Hepatocyte (in vitro differentiated cells): ENCODE data around the gene CCDC174.

Source experiments
- CTCF ChIP-seq: fragments of 200-600 bp; sonication (generic); IDR thresholded peaks from 2 replicates; pipeline ENCODE4 v1.5.1; 2016; ENCODE audit warnings: antibody characterized with exemption, mild to moderate bottlenecking; ENCODE audit not compliant: poor library complexity
- EZH2 ChIP-seq: fragments of 200-600 bp; sonication (generic); IDR thresholded peaks from 2 replicates; pipeline ENCODE4 v1.6.1; 2016; ENCODE audit warnings: antibody characterized with exemption, mild to moderate bottlenecking, borderline replicate concordance
- EZH2phosphoT487 ChIP-seq: fragments of 200-600 bp; sonication (generic); IDR thresholded peaks from one replicate; pipeline ENCODE4 v1.6.1; 2018; ENCODE audit warnings: antibody characterized with exemption, mild to moderate bottlenecking, low read depth, moderate library complexity; ENCODE audit not compliant: unreplicated experiment, severe bottlenecking

- no peak for TF ChIP-seq EZH2
- TF ChIP-seq CTCF, result no peak
- no peak for TF ChIP-seq EZH2phosphoT487
Observed at GRCh38 chr3:14663396-14664135, 12.0 kb downstream of the CCDC174 start.
